Endothelial cell of umbilical vein (primary cell): ENCODE results near the gene SH3BP4. TPM values are rescaled to one million over a fixed set of nuclear protein-coding genes. Genes with fewer than 3 reads are reported as not detected.

Experiments
- BruUV-seq: library from RNA; stranded (reverse); fragments of 400-500 nt; replicated peaks from 2 replicates; lab custom pipeline; 2021; lab: Mats Ljungman, UMichigan
- CTCF ChIA-PET: fragments of 300-600, 350-600 bp; sonication (Branson Sonifier 250); formaldehyde crosslinking; loops from one replicate; lab custom pipeline; 2021; ENCODE audit warnings: antibody characterized with exemption, inconsistent platforms; lab: Charles Lee
- POLR2A ChIA-PET: fragments of 300-600, 350-600 bp; sonication (Branson Sonifier 250); formaldehyde crosslinking; loops from one replicate; lab custom pipeline; 2021; ENCODE audit warnings: antibody characterized with exemption, inconsistent platforms; lab: Charles Lee
- DNase-seq: peaks from one replicate; pipeline ENCODE4 v3.0.0-alpha.2; 2011; ENCODE audit warnings: low read depth, low spot score
- FAIRE-seq: peaks from 2 replicates; lab custom pipeline; 2011; peaks lifted over from hg19 to GRCh38; lab: Jason Lieb, UNC
- H2AFZ ChIP-seq: 2 replicates; pipeline ENCODE4 v1.6.0; 2012; ENCODE audit warnings: low read depth, low read length, control low read depth, inconsistent platforms
- H3K27ac ChIP-seq: 2 replicates; pipeline ENCODE4 v1.5.1; 2011; ENCODE audit warnings: low read depth, mild to moderate bottlenecking, control low read depth, low read length, moderate library complexity; ENCODE audit not compliant: insufficient read depth
- H3K27me3 ChIP-seq, 2 experiments: 2 replicates each; pipeline versions ENCODE4 v1.6.0 to v1.6.1; 2011; ENCODE audit warnings: low read length in 2 of 2, mixed read lengths in 1 of 2; ENCODE audit not compliant: control insufficient read depth in 2 of 2, insufficient read depth in 2 of 2
- H3K36me3 ChIP-seq, 2 experiments: 2 replicates in 1 of 2; 3 replicates in 1 of 2; pipeline ENCODE4 v1.5.1; 2011; ENCODE audit warnings: low read length in 2 of 2, mild to moderate bottlenecking in 1 of 2, moderate library complexity in 1 of 2; ENCODE audit not compliant: control insufficient read depth in 2 of 2, insufficient read depth in 2 of 2; ENCODE audit errors: extremely low read depth in 1 of 2
- H3K4me1 ChIP-seq: 3 replicates; pipeline ENCODE4 v1.5.1; 2011; ENCODE audit warnings: mild to moderate bottlenecking, low read length; ENCODE audit not compliant: control insufficient read depth, insufficient read depth; ENCODE audit errors: extremely low read depth
- H3K4me2 ChIP-seq: 2 replicates; pipeline ENCODE4 v1.6.1; 2011; ENCODE audit warnings: low read length, control low read depth, mixed read lengths; ENCODE audit not compliant: insufficient read depth
- H3K4me3 ChIP-seq, 3 experiments: fragments of 200-600 bp in 1 of 3; sonication (generic), shearing (Covaris generic) in 1 of 3; replicated peaks in 1 of 3; 2 replicates each; pipeline ENCODE4 v1.5.1; 2011 to 2016; ENCODE audit warnings: control low read depth in 3 of 3, low read length in 3 of 3, mild to moderate bottlenecking in 2 of 3, inconsistent platforms in 1 of 3, low read depth in 1 of 3, moderate library complexity in 1 of 3; ENCODE audit not compliant: insufficient read depth in 1 of 3
- H3K79me2 ChIP-seq: 2 replicates; pipeline ENCODE4 v1.6.0; 2012; ENCODE audit warnings: low read length, inconsistent platforms; ENCODE audit not compliant: control insufficient read depth, insufficient read depth
- H3K9ac ChIP-seq: replicated peaks from 2 replicates; pipeline ENCODE3; 2011; ENCODE audit warnings: low read length, control low read depth; ENCODE audit not compliant: insufficient read depth; ENCODE audit errors: extremely low read depth
- H3K9me1 ChIP-seq: replicated peaks from 3 replicates; pipeline ENCODE4 v1.6.0; 2011; ENCODE audit warnings: mild to moderate bottlenecking, low read length; ENCODE audit not compliant: control insufficient read depth, insufficient read depth; ENCODE audit errors: extremely low read depth
- H3K9me3 ChIP-seq: replicated peaks from 2 replicates; pipeline ENCODE4 v1.5.1; 2012; ENCODE audit warnings: low read length, inconsistent platforms; ENCODE audit not compliant: control insufficient read depth, insufficient read depth
- H4K20me1 ChIP-seq: replicated peaks from 2 replicates; pipeline ENCODE3; 2011; ENCODE audit warnings: mild to moderate bottlenecking, low read length; ENCODE audit not compliant: control insufficient read depth, insufficient read depth; ENCODE audit errors: extremely low read depth
- EZH2 ChIP-seq: IDR thresholded peaks from 2 replicates; pipeline ENCODE4 v1.6.1; 2012; ENCODE audit warnings: borderline replicate concordance, low read depth, mild to moderate bottlenecking, moderate library complexity, low read length, inconsistent platforms; ENCODE audit not compliant: severe bottlenecking
- FOS ChIP-seq: IDR thresholded peaks from 2 replicates; pipeline ENCODE4 v1.6.1; 2011; ENCODE audit warnings: mild to moderate bottlenecking, low read length, moderate library complexity, borderline replicate concordance; ENCODE audit not compliant: insufficient read depth
- GATA2 ChIP-seq: IDR thresholded peaks from 2 replicates; pipeline ENCODE4 v1.7.0; 2011; ENCODE audit warnings: low read depth, mild to moderate bottlenecking, moderate library complexity, mixed read lengths, low read length; ENCODE audit not compliant: insufficient read length, insufficient read depth
- JUN ChIP-seq: IDR thresholded peaks from 2 replicates; pipeline ENCODE4 v1.6.1; 2011; ENCODE audit warnings: borderline replicate concordance, low read depth; ENCODE audit not compliant: insufficient read length, insufficient read depth
- MYC ChIP-seq: IDR thresholded peaks from one replicate; pipeline ENCODE4 v1.6.1; 2011; ENCODE audit warnings: mild to moderate bottlenecking, low read depth, low read length
- POLR2A ChIP-seq: IDR thresholded peaks from 2 replicates; pipeline ENCODE4 v1.6.1; 2012; ENCODE audit warnings: low read depth, mild to moderate bottlenecking, control low read depth, low read length
- POLR2AphosphoS5 ChIP-seq: IDR thresholded peaks from 2 replicates; pipeline ENCODE4 v1.6.1; 2012; ENCODE audit warnings: low read depth, mild to moderate bottlenecking, control low read depth, low read length, moderate library complexity; ENCODE audit not compliant: insufficient read depth
- dilution Hi-C: fragments of 300-500 bp; cut with MboI; formaldehyde crosslinking; loops from one replicate; pipeline ENCODE4 v1.15.0; 2019; ENCODE audit warnings: low sequenced_read_pairs; ENCODE audit not compliant: extremely low pct_ligation_motif_present
- intact Hi-C: fragments of 100-400 bp; cut with micrococcal nuclease; formaldehyde crosslinking; loops from one replicate; pipeline ENCODE4 v1.10.0; 2022
- polyA plus RNA-seq, 4 experiments: library from polyadenylated mRNA; depleted of rRNA in 3 of 4; stranded (reverse) in 3 of 4; unstranded in 1 of 4; fragments of >200 nt; gene quantifications; 2 replicates each; pipeline versions ENCODE4 v1.2.1 to v1.2.3, GENCODE V29; 2011 to 2012; ENCODE audit warnings: missing spikeins in 1 of 4
- total RNA-seq: library from RNA; stranded (reverse); gene quantifications from 2 replicates; pipeline ENCODE4 v1.2.3, GENCODE V29; 2021
- TF ChIP-seq, protein P1 (sequence below): IDR thresholded peaks from 2 replicates; pipeline ENCODE4 v1.6.1; 2011; ENCODE audit not compliant: insufficient read depth, insufficient read length
- TF ChIP-seq, protein P2 (sequence below), 2 donors: IDR thresholded peaks; 1 replicate in 1 of 2; 2 replicates in 1 of 2; pipeline ENCODE4 v1.5.1; 2011; ENCODE audit warnings: low read length in 2 of 2, mild to moderate bottlenecking in 2 of 2, moderate library complexity in 2 of 2, control low read depth in 1 of 2, inconsistent platforms in 1 of 2, low read depth in 1 of 2; ENCODE audit not compliant: insufficient read depth in 1 of 2; ENCODE audit errors: extremely low read depth in 1 of 2

Gene SH3BP4
- total and polyA plus RNA-seq, 2 donors (not counting 3 experiments of a cell fraction or from before 2014, with no cell fraction given): 85.2 to 100.0 TPM

DNA sequence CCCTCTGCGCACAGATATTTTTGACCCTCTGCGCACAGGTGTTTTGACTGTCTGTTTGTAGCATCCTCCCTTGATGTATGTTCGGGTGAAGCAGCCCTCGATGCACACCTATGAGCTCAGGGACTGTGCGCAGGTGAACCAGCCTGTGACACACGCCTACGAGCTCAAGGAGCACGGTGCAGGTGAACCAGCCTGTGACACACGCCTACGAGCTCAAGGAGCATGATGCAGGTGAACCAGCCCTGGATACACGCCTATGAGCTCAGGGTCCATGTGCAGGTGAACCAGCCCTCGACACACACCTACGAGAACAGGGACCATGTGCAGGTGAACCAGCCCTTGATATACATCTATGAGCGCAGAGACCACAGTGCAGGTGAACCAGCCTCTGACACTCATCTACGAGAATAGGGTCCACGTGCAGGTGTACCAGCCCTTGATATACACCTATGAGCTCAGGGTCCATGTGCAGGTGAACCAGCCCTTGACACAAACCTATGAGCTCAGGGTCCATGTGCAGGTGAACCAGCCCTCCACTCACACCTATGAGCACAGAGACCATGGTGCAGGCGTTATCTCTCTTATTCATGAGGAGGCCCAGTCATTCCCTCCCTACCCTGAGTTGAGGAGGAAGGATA, 33.9 kb downstream of the SH3BP4 start:
- ChIA-PET CTCF (no interaction called here), POLR2A (no interaction called here)
- TF ChIP-seq, protein P1, sequence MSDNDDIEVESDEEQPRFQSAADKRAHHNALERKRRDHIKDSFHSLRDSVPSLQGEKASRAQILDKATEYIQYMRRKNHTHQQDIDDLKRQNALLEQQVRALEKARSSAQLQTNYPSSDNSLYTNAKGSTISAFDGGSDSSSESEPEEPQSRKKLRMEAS: no peak
- TF ChIP-seq EZH2: no peak
- no peak for TF ChIP-seq POLR2A
- TF ChIP-seq, protein P2, sequence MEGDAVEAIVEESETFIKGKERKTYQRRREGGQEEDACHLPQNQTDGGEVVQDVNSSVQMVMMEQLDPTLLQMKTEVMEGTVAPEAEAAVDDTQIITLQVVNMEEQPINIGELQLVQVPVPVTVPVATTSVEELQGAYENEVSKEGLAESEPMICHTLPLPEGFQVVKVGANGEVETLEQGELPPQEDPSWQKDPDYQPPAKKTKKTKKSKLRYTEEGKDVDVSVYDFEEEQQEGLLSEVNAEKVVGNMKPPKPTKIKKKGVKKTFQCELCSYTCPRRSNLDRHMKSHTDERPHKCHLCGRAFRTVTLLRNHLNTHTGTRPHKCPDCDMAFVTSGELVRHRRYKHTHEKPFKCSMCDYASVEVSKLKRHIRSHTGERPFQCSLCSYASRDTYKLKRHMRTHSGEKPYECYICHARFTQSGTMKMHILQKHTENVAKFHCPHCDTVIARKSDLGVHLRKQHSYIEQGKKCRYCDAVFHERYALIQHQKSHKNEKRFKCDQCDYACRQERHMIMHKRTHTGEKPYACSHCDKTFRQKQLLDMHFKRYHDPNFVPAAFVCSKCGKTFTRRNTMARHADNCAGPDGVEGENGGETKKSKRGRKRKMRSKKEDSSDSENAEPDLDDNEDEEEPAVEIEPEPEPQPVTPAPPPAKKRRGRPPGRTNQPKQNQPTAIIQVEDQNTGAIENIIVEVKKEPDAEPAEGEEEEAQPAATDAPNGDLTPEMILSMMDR (IDR thresholded peaks at IDR 0.05; ENCODE audit: extremely low read depth in 1 of 2, insufficient read depth in 1 of 2, low read depth in 1 of 2, low read length in 2 of 2): no peak
- TF ChIP-seq GATA2: no peak
- no peak for TF ChIP-seq JUN
- no peak for TF ChIP-seq FOS
- no peak for TF ChIP-seq POLR2AphosphoS5
- TF ChIP-seq MYC: no peak
- Histone ChIP-seq H3K36me3 (peaks cover 0 to 5% of the 10 kb centered on the region in 2 experiments), H3K27me3 (no peaks in the 10 kb centered on the region), H3K4me2 (no peak overlapping the region), H3K4me3 (no peak overlapping the region), H2AFZ (no peak overlapping the region), H3K9me1 (no peaks in the 10 kb centered on the region), H3K9me3 (no peaks in the 10 kb centered on the region), H3K27ac (peak overlapping the region; percentile 1), H4K20me1 (no peaks in the 10 kb centered on the region), H3K9ac (no peak overlapping the region), H3K4me1 (peaks cover 78% of the 10 kb centered on the region), H3K79me2 (peaks cover 87% of the 10 kb centered on the region)
- dilution Hi-C loops (no loop called here), intact Hi-C loops (no loop called here)
- BruUV-seq: no TSS peak
- no peak for DNase-seq
- FAIRE-seq: no peak
